Measurements from ENCODE around the gene RENBP.

RENBP gene

DNA sequence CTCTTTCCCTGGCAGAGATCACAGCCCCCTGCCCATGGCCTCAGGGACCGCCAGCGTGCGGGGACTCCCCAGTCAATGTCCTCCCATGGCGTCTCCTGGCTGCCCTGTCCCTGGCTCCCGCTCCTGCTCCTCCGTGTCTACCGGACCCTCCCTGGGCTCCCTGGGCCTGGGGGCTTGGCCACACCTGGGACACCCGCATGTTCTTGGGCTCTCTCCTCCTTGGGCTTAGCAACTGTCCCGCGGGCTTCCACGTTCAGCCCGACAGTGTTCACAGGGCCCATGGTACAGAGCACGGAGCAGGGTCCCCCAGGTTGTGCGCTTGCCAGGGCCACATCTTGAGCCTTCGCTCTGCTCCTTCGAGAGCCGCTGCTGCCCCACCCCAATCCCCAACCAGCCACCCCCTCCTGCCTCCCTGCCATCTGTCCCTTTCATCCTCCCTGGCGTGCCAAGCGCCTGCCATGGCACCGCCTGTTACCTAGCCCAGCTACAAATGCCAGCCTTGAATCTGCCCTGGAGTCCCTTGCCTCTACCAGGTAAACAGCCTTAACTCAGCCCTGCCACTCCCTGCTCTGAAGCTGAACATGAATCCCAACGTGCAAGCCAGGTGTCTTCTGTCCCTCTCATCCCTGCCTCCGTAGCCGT, 36.1 kb downstream of the RENBP start:
- no peak overlapping the region for H3K4me3 ChIP-seq (ENCODE audit: low read depth, low read length)
- in situ Hi-C loops (cut with HindIII; ENCODE audit: low sequenced_read_pairs) = no loop called here
- TF ChIP-seq, protein P1, sequence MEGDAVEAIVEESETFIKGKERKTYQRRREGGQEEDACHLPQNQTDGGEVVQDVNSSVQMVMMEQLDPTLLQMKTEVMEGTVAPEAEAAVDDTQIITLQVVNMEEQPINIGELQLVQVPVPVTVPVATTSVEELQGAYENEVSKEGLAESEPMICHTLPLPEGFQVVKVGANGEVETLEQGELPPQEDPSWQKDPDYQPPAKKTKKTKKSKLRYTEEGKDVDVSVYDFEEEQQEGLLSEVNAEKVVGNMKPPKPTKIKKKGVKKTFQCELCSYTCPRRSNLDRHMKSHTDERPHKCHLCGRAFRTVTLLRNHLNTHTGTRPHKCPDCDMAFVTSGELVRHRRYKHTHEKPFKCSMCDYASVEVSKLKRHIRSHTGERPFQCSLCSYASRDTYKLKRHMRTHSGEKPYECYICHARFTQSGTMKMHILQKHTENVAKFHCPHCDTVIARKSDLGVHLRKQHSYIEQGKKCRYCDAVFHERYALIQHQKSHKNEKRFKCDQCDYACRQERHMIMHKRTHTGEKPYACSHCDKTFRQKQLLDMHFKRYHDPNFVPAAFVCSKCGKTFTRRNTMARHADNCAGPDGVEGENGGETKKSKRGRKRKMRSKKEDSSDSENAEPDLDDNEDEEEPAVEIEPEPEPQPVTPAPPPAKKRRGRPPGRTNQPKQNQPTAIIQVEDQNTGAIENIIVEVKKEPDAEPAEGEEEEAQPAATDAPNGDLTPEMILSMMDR (IDR thresholded peaks at IDR 0.05; ENCODE audit: low read depth, low read length, missing control alignments) = no peak
- DNase-seq (ENCODE audit: low read depth) = no peak

GRCh38 chrX:153907456-153907855, 37.0 kb downstream of the RENBP start:
- in situ Hi-C loops (cut with HindIII; ENCODE audit: low sequenced_read_pairs) = no loop called here
- TF ChIP-seq, protein P1 (IDR thresholded peaks at IDR 0.05; ENCODE audit: low read depth, low read length, missing control alignments) = no peak

DNA sequence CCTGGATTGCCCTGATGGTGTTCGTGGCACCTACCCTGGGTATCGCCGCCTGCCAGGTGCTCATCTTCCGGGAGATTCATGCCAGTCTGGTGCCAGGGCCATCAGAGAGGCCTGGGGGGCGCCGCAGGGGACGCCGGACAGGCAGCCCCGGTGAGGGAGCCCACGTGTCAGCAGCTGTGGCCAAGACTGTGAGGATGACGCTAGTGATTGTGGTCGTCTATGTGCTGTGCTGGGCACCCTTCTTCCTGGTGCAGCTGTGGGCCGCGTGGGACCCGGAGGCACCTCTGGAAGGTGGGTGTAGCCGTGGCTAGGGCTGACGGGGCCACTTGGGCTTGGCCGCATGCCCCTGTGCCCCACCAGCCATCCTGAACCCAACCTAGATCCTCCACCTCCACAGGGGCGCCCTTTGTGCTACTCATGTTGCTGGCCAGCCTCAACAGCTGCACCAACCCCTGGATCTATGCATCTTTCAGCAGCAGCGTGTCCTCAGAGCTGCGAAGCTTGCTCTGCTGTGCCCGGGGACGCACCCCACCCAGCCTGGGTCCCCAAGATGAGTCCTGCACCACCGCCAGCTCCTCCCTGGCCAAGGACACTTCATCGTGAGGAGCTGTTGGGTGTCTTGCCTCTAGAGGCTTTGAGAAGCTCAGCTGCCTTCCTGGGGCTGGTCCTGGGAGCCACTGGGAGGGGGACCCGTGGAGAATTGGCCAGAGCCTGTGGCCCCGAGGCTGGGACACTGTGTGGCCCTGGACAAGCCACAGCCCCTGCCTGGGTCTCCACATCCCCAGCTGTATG, 38.1 kb downstream of the RENBP start:
- in situ Hi-C loops (cut with HindIII; ENCODE audit: low sequenced_read_pairs) = no loop called here
- DNase-seq (ENCODE audit: low read depth) = no peak
- H3K4me3 ChIP-seq (ENCODE audit: low read depth, low read length) = no peak overlapping the region
- TF ChIP-seq, protein P1 (IDR thresholded peaks at IDR 0.05; ENCODE audit: low read depth, low read length, missing control alignments) = no peak

More at GRCh38 chrX:153907456-153907855, 37.0 kb downstream of the RENBP start:
- no peak overlapping the region for H3K4me3 ChIP-seq (ENCODE audit: low read depth, low read length)
- DNase-seq (ENCODE audit: low read depth) = no peak

DNA sequence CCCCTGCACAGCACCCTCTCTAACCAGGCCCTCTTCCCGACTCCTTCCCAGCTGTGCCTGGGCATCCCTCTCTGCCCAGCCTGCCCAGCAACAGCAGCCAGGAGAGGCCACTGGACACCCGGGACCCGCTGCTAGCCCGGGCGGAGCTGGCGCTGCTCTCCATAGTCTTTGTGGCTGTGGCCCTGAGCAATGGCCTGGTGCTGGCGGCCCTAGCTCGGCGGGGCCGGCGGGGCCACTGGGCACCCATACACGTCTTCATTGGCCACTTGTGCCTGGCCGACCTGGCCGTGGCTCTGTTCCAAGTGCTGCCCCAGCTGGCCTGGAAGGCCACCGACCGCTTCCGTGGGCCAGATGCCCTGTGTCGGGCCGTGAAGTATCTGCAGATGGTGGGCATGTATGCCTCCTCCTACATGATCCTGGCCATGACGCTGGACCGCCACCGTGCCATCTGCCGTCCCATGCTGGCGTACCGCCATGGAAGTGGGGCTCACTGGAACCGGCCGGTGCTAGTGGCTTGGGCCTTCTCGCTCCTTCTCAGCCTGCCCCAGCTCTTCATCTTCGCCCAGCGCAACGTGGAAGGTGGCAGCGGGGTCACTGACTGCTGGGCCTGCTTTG, 38.9 kb downstream of the RENBP start:
- TF ChIP-seq, protein P1 (IDR thresholded peaks at IDR 0.05; ENCODE audit: low read depth, low read length, missing control alignments) = no peak
- DNase-seq (ENCODE audit: low read depth) = no peak
- in situ Hi-C loops (cut with HindIII; ENCODE audit: low sequenced_read_pairs) = no loop called here
- no peak overlapping the region for H3K4me3 ChIP-seq (ENCODE audit: low read depth, low read length)

- DNase-seq (ENCODE audit: low read depth) = no peak
- in situ Hi-C loops (cut with HindIII; ENCODE audit: low sequenced_read_pairs) = no loop called here
- TF ChIP-seq, protein P1 (IDR thresholded peaks at IDR 0.05; ENCODE audit: low read depth, low read length, missing control alignments) = no peak
- no peak within 1 kb of the TSS for H3K4me3 ChIP-seq (ENCODE audit: low read depth, low read length)
These were observed 40.2 kb downstream of the RENBP start, which contains the start of gene AVPR2 for GRCh38 chrX:153903991-153904957. Gene AVPR2, plus strand, starts transcription at chrX:153904673. Its CDS starts 473 bp downstream, at chrX:153905146.

All from astrocyte of the cerebellum (primary cell).